Measurements from ENCODE around the gene PAPOLG.
"Not testable (repeated sequence)": the region's sequence is repeated elsewhere in the genome, so short reads cannot be mapped to it uniquely, and the experiment has no call there.

The PAPOLG gene

DNA sequence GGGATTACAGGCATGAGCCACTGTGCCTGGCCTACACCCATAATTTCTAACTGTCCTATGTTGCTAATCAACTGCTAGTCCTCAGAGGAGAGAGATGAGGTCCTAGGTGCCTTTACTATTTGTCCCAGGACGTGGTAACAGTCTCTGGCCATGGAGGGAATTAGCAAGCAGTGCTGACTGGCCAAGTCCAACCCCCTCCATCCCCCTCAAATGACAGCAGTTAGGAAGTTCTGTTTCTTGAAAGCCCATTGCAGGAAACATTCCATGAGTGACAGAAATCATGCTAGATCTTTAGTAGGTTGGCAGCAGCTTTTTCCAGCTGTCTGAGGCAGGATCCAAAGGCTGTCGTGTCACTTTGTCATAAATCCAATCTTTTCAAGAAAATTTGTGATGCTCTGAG lies 69.6 kb downstream of the PAPOLG start:
- no peak for DNase-seq

DNA sequence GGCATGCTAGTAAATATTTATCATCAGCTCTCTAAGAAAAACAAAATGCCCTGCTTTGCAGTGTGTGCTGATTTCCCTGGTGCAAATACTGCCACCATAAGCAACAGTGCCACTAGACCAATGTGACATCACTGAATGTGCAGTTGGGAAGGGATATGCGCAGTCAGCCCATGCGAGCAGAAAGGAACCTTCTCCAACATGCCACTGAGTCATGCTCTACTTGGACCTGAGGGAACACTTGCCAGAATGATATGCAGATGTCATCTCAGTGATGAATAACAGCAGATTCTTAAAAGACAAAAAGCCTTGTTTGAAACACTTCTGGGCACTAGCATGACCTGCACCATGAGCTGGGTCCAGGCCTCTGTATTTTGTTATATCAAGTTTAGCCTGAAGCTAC lies 70.0 kb downstream of the PAPOLG start:
- DNase-seq: no peak

DNA sequence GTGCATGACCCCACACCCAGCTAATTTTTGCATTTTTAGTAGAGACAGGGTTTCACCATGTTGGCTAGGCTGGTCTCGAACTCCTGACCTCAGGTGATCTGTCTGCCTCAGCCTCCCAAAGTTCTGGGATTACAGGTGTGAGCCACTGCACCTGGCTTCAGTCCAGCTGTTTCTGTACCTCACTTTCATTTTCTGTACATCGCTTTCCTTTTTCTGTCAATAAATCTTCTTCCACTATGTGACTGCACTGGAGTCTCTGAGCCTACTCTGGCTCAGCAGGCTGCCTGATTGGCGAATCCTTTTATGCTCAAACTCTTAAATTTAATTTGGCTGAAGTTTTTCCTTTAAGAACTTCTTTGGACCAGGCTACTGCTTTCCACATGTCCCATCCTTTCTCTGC lies 70.8 kb downstream of the PAPOLG start:
- not testable (repeated sequence) for DNase-seq

DNA sequence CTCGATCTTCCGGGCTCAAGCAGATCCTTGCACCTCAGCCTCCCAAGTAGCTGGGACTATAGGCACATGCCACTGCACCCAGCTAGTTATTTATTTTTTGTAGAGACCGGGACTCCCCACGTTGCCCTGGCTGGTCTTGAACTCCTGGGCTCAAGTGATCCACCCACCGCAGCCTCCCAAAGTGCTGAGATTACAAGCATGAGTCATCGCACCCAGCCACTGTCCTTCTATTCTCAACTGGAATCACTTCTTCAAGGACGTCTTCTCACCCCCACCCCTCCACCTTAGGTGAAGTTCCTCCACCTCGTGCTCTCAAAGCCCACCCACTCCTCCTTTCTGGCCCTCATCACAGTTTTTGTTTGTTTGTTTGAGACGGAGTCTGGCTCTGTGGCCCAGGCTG lies 71.3 kb downstream of the PAPOLG start:
- DNase-seq: no peak

DNA sequence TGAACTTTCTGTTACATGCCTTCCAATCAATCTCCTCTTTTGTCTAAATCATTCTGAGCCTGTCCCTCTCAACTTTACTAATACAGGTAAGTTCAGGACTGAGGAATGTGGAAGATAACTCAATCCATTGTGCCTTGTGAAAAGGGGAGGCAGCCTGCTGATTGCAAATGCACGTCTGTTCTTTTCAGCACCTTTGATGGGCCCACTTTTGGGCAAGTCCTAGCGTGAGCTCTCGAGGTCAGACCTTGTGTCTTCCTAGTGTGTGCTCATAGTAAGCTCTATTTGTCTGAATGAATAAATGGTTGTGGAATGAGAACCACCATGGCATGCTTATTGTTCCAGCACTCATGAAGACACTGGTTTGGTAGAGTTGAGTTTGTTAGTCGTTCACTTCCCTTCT lies 74.9 kb downstream of the PAPOLG start:
- DNase-seq: no peak

DNA sequence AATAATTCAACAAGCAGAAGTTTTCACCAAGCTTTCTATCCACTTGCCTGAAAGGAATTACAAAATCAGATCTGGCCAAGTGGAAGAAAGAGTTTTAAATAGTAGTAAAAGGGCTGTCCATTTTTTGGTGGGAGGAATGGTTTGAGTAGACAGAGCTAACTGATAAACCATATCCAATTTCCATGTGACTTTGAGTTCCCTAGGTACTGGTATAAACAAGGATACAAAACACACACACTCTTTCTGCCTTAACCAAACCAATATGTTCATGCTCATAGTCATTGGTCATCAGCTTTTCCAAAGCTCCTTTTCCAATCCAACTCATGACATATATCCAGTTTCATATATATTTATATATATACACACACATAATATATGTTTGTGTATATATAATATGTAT lies 75.9 kb downstream of the PAPOLG start:
- no peak for DNase-seq

DNA sequence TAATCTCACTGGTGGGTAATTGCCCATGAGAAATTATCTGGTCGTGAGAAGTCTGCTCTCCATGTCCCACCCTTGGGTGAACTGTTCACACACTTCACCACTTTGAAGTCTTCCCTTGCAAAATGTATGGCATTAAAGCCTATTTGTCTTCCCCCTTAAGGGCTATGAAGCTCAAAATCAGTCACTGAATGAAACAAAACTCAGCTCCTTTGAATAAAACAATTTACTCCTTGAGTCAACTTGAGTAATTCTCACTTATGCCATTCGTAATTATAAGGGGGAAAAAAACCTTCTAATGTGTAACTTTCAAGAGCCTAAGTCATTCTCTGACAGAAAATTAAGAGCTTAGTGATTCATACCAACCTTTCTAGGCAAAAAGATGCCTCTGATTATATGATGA lies 76.6 kb downstream of the PAPOLG start:
- no peak for DNase-seq

DNA sequence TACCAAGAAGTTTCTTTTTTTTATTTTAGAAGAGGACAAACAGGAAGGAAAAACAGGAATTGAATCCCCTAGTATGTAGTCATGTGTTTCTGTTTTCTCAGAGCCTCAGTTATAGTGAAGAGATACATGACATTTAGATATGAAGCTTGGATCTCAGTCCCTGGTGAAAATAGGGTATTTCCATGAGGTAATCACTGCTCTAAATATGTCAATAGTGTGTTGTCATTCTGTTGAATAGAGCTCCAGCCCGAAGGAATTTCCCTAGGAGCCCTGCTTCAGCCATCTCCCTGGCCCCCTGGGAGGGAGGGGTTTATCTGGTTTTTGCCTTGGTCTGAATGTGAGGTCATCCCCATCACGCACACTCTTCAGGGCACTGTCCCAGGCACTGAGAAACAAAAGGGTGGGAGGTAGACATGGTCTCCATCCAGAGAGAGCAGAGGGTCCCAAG lies 78.2 kb downstream of the PAPOLG start:
- no peak for DNase-seq

DNA sequence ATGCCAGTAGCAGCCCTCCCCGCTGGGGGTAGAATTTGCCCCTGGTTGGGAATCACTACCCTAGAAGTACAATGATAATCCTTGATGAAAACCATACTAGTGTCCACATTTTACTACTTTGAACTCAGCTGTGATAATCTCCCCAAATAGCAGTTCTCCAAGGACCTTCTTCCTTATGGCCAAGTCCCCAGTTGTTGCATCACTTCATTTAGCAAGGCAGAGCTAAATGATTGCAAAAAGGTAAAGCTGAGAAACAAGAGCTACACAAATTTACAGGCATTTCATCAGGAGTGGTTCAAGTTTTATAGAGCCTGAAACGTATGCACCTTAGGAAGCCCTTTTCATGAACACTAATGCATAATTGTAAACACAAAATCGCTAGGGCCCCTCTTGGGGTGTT lies 80.4 kb downstream of the PAPOLG start:
- no peak for DNase-seq

DNA sequence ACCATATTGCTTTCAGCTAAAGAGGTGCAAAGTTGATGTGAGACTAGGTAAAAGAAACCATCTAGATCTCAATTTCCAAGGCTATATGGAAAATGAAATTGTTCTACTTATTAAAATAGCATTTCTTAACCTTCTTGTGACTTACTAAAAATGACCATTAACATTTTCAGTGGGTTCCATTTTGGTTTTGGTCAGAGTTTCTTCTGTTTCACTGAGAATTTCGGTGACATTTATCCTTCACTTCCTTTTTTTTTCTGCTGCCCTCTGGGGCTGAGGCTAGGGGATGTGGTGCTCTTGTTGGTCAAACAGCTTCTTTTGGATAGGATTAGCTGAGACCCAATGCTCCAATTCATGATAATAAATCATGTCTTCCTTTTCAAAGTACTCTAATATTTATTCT lies 81.1 kb downstream of the PAPOLG start:
- no peak for DNase-seq

DNA sequence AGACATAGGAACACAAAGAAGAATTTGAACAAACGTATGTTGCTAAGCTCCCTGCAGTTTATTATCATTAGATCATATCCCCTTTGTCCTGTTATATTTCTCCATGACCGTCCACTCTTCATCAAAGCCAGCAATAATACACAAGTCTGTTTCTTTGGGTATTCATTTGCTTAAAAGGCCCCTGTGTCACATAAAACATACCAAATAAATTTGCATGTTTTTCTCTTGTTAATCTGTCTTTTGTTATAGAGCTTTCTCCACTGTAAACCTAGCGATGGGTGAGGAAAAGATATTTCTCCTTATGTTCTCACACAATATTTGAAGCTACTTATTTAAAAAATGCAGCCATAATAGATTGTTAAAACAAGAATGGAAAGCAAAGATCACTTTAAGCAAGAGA lies 82.4 kb downstream of the PAPOLG start:
- no peak for DNase-seq

DNA sequence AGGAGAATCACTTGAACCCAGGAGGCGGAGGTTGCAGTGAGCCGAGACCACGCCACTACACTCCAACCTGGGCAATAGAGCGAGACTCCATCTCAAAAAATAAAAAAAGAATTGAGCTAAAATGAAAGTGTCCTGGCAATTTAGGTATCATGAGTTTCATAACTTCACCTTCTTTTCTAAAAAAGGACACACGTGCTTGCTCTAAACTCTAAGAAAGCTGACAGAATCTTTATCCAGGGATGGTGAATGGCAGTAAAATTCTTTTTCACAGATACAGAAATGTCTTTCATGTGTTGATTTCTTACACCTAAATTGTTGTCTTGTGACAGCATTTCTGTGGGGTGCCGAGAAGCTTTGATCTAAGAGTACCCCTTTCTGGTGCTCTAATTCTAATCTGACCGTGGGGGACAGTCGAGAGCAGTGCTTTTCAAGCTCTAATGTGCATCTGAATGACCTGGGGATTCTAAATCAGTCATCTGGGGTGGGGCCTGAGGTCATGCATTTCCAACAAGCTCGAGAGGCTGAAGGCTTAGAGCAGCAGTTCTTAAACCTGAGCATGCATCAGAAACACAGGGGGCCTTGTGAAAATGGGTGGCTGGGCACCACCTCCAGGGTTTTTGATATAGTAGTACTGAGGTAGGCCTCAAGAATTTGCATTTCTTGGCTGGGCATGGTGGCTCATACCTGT lies 83.2 kb downstream of the PAPOLG start:
- no peak for DNase-seq

DNA sequence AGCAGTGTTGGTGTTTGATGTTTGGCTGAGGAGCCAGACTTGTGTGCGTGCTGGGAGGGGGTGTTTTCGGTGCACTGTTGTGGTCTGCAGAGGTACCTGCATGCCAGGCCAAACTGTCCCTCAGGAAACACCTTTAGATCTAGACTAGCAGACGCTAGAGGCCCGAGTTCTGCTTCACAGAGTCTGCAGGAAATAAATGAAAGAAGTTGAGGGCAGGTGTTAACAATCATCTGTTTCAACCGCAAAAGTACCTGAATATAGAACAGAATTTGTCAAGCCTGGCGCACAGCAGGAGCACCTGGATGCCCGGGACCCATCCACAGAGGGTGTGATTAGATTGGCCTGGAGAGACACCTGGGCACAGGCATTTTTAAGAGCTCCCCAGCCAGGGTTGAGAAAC lies 84.8 kb downstream of the PAPOLG start:
- DNase-seq: no peak

DNA sequence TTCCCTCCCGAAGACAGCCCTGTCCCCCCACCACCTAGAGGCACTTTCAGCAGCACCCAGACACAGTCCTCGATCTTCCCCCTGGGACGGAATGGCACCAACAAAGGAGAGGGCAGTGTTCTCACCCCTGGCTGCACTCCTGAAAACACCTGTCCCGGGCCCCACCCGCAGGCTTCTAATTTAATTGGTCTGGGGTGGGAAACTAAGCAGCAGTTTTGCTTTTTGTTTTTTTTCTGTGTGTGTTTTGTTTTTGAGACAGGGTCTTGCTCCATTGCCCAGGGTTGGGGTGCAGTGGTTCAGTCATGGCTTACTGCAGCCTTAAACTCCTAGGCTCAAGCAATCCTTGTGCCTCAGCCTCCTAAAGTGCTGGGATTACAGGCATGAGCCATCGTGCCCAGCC lies 86.9 kb downstream of the PAPOLG start:
- no peak for DNase-seq

DNA sequence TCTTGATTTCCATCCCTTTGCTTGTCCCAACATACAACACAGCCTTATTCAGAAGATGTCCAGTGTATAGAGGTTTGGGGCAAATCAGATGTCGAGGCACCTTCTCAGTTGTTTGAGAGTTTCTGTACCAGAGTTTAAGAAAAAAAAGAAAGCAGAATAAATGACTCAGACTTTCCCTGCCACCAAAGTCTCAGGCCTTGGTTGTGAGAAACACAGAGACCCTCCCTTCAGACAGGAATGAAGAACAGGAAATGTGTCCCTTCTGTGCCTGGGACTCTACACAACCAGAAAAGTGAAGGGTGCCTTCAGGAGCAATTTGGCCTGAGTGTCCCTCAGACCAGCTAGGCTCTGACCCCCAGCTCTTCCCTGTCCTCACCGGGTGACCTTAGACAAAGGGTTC lies 88.0 kb downstream of the PAPOLG start:
- DNase-seq: no peak

DNA sequence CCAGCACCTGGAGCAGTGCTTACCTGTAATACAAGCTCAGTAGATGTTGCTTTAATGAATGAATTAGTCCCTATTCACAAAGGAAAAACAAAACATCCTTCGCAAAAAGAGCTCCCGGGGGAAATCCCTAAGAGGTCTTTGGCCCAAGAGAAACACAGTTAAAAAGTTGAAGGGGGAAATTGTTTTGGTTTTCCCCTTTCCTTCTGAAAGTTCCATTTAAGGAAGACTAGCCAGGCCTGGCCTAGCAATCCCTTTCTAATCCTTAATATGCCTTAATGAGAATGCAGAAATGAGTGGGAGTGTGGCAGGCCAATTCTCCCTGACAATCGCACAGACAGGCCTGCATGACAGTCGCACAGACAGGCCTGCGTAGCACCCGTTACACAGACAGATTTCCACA lies 91.8 kb downstream of the PAPOLG start:
- no peak for DNase-seq

Data from activated T-cell treated with anti-CD3 and anti-CD28 coated beads, Interleukin-2, amount 50 U/mL, for 1 hour (primary cell).